ENCODE measurements around the gene SLC22A23.
"Not testable (repeated sequence)": the region's sequence is repeated elsewhere in the genome, so short reads cannot be mapped to it uniquely, and the experiment has no call there.

Gene SLC22A23

DNA sequence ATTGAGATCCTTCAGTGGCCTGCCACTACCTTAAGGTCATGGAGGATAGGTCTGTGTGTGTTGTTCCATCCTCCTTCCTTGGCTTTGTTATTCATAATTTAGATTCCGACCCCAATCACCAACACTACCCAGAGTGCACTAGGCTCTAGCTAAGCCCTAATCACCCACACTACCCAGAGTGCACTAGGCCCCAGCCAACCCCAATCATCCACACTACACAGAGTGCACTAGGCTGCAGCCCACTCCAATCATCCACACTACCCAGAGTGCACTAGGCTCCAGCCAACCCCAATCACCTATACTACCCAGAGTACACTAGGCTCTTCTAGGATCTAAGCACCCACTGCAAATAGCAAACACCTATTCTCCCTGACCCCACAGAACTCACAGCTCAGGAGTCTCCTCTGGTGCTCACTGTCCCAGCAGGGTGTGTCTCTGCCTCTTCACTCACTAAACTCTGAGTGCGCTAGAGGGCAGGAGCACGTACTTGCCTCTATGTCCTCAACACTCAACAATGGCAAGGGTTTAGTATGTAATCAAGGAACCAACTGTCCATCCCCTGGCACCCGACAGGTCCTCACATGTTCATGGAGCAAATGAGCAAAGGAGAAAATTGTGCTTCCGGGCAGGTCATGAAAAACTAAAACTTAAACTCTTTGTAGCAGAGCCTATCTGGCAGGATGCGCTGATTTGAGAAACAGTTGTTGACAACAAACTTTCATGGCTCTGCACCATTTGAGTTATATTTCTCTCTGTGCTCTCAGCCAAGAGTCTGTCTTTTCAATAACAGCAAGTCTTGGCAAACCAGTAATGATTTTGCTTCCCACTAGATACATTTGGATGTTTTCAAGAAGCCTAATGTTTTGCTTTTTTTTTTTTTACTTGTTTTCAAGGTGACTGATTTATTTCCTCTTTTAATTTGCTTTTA lies 54.3 kb downstream of the SLC22A23 start:
- DNase-seq: no peak

DNA sequence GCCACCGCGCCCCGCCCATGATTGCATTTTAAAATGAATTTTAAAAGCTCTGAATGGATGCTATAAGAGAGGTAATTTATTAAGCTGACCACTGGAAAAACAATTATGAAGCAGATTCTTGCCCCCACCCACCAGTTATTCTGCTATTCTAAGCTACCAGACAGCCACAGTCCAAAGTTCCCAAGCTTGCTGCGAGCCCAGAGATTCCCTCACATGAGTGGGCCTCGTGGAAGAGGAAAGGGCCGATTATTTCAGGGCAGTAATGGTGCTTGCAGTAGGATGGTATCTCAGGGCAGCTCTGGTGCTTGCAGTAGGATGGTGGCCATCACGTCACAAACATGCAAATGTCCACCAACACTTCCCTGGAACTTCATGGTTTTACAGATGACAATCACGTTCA lies 56.7 kb downstream of the SLC22A23 start:
- DNase-seq: no peak

DNA sequence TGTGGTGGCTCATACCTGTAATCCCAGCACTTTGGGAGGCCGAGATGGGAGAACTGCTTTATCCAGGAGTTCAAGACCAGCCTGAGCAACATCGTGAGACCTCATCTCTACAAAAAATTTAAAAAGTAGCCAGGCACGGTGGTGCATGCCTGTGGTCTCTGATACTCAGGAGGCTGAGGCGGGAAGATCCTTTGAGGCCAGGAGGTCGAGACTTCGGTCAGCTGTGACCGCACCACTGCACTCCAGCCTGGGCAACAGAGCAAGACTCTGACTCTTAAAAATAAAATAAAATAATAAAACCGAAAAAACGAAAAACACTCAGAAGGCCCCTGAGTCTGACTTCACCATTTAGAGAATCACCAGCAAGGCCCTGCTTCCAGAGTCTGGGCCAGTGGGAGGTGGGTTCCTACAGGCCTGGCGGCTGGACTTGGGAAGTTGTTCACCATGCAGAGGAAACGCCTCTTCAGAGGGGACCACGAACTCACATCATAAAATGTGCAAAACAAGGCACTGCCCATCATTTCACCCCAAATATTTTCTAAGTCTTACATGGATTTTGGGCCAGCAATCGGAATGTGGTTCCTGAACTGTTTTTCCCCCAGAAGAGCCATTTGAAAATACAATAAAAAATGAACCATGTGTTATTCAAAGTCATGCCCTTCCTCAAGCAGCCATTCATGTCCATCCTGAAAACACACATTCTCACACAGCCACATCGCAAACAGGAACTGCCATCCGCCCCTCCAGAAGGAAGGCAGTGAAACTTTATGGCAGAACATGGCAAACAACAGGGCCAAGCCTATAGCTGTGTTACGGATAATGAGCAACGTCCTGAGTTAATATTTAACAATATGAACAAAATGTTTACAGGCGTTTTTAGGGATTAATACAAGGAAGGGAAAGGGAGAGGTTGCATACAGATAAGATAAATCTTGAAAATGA lies 57.8 kb downstream of the SLC22A23 start:
- no peak for DNase-seq

DNA sequence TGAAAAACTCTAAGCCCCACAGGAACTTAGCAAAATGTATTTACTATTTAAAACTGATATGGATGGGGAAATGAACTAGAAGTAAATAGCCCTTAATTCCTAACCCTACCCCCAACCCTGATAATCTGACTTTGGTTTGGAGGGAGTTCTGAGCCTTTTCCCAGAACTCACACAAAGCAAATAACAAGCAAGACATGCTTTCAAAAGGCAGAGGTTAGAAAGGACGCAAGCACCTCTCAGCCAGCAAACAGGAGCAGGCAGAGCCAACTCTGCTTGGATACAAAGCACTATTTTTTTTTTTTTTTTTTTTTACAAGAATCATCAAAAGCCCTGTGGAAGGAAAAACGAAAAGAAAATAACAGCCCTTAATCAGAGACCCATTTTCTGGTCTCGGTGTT lies 58.7 kb downstream of the SLC22A23 start:
- no peak for DNase-seq

DNA sequence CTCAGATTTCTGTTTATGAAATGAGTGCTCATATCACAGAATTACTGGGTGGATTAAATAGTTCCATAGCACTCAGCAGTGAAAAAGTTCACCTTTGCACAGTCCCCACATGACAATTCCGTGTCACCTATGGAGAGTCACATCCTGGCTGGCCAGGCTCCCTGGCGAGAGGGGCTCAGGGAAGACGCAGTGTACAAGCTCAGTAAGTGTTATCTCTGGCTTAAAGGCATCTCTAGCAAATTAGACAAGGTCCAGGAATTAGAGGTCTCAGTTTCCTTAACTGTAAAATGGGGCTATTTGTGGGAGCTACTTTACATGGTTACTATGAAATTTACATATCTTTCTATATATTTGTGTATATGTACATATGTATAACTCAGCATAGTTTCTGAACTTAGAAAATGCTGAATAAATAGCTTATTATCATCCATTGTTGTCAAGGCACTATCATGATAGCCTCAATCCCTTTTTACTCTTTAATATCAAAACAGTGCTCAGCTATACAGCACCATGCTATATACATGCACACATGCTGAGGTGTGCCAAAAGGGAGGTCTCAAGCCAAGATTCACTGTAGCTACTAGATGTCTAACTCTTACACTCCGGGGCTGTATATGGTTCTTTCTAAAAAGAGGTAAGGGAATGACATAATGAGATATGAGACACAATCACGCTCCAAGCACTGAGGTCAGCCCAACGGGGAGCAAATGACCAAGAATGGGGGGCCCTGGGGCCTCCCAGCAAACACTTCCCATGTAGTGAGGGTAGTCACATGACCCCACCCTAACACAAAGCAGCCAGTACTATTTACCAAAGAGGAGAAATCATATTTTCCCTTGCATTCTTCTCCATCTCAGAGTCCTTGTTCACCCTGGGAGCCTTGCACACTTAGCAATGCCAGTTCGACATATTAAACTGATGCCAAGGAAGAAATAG lies 59.4 kb downstream of the SLC22A23 start:
- no peak for DNase-seq

DNA sequence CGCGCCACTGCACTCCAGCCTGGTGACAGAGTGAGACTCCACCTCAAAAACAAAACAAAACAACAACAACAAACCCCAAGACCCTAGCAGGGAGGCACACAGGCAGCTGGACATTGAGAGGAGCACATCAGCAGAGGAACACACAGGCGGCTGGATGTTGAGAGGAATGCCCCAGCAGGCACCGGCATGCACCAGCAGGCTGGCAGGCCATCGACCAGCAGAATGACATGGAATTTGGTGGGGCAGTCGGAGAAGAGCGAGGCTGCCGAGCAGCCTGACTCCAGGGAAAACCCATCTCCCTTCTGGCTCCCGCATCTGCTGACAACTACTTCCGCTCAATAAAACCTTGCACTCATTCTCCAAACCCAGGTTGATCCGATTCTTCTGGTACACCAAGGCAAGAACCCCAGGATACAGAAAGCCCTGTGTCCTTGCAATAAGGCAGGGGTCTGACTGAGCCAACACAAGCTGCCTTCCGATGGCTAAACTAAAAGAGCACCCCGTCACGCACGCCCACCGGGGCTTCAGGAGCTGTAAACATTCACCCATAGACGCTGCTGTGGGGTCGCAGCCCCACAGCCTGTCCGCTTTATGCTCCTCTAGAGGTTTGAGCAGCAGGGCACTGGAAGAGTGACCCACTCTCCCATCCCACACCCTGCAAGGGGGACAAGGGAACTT lies 60.2 kb downstream of the SLC22A23 start:
- DNase-seq: no peak

DNA sequence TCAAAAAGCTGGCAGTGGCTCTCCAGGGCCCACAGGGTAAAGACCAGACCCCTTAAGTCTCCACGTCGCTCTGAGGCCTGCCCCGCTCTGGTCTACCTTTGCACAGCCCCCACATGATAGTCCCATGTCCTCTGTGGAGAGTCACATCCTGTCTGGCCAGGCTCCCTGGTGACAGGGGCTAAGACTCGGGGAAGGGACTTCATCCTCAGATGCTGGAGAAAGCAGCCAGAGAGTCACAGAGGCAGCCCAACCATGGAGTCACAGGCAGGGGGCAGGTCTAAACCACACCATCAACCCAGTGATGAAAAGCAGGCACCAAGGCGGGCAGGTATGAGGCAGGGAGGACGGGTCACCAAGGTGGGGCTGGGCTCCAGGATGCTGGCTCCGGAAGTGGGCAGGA lies 62.2 kb downstream of the SLC22A23 start:
- DNase-seq: no peak

DNA sequence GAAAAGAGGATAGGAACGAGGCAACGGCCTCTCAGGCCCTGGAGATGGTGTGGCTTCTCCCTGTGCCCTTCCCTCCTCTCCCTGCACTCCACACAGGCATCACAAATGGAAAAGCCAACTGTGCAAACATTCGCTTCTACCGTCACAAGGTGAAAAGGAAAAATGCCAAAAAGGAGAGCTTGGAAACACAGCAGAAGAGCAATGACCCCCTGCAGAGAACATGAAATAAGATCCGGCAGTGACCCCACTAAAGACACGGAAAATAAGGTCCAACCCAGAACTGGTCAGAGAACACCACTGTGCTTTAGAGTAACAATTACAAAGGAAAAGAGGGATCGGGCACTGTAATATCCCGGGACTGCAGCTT lies 63.0 kb downstream of the SLC22A23 start:
- DNase-seq: peak; percentile 81

DNA sequence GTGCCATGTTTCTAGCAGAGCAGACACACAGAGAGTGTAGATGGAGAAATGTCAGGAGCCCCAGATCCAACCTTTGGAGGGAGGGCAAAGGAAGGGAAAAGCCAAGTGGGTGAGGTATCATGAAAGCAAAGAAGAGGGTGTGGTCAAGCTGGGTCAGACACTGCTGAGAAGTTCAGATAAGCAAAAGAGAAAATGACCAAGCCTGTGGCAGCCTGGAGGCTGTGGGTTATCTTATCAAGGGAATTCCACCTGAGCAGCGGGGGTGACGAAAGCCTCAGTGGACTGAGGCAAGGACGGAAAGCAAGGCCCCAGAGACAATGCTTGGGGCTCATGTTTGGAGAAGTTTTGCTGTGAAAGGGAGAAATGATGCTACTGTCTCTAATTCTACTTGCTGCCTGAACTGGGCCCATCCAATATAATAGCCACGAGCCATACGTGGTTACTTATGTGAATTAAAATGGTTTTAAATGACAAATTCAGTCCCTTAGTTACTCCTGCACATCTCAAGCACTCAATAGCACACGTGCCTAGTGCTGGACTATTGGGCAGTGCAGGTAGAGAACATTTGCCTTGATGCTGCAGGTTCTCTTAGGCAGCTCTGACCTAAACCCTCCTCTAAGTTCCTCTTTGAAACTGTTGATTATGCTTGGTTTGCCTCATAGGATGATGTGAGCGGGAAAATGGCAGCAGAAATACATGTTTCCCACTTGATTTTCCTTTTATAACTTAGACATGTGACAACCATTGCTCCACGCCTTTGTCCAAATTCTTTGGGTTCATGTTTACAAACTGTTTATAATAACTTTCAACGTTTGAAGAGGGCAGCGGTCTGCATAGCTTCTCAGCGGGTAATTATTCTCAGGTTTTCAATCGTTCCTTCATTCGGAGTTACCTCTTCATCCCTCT lies 63.7 kb downstream of the SLC22A23 start:
- DNase-seq: no peak

DNA sequence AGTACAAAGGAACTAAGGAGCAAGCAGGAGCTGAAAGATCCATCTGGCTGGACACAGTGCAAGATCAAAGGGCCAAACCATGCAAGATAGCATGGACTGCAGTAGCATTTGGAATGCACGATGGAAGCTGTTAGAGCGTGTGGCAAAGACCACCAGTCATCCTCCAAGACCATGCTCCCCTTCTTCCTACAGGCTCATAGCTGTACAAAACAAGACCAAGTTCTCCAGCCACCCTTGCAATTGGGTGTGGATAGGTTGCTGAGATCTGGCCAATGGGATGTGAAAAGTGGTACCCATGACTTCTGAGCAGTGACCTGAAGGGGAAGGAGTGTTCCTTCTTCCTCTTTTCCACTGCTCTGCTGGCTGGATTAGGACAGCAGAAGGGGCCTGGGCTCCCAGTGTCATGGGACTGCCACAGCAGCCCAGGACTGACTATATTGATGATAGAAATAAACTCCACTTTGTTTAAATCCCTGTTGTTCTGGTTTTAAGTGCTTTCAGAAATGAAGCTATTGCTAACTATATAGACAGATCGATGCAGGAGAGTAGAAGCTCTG lies 64.9 kb downstream of the SLC22A23 start:
- no peak for DNase-seq

DNA sequence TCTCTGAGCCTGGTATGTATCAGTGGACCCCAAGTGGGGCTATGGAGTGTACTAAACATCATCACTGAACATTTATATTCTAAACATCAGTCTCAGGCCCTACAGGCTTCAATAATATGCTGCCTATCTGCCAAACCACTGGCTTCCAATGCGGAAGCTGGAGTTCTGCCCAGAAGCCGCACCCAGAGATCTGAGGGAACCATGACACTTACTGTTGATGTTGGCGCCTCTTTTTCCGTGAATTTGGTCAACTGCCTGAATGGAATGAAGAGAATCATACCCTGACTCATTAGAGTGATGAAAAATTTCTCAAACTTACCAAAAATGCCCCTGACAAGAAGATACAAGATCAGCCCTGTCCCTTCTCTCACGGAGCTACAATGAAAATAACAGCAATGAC lies 66.2 kb downstream of the SLC22A23 start:
- DNase-seq: no peak

DNA sequence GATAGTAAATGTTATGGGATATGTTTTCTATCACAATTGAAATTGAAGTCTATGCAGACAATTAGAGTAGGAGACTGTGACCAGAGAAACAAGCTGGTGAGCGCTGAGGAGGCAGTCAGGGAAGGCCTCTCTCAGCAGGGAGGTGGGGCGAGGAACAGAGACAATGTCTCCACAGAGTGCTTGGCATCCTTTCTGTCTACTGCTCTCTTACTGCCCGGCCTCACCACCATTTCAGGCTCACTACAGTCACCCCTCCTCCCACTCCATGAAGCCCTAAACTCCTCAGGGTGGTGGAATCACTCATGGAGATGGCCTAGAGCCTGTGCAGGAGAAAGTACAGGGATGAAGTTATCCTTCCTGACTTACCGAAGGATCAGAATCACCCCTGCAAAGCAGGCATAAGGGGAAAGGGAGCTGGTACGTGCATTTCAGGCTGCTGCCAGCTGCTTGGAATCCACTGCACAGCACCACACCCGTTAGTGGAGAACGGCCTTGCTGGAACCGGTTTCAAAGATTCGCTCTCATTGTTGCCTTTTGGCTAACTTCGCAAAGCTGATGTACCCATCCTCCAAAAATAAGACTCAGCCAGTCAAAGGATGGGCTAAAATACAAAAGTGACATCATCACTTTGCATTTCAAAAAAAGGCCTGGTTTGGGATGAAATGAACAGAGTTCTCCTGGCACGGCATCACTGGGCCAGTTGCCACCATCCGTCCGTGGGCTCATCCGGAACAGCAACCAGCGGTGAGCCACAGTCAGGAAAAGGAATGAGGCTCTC lies 67.3 kb downstream of the SLC22A23 start:
- no peak for DNase-seq

DNA sequence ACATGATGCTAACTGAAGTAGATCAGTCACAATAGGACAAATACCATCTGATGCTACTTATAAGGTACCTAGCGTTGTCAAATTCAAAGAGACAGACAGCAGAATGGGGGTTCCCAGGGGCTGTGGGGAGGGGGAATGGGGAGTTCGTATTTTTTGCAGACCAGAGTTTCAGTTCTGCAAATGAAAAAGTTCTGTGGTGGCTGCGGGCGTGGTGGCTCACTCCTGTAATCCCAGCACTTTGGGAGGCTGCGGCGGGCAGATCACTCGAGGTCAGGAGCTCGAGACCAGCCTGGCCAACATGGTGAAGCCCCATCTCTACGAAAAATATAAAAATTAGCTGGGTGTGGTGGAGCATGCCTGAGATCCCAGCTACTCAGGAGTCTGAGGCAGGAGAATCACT lies 68.1 kb downstream of the SLC22A23 start:
- no peak for DNase-seq

DNA sequence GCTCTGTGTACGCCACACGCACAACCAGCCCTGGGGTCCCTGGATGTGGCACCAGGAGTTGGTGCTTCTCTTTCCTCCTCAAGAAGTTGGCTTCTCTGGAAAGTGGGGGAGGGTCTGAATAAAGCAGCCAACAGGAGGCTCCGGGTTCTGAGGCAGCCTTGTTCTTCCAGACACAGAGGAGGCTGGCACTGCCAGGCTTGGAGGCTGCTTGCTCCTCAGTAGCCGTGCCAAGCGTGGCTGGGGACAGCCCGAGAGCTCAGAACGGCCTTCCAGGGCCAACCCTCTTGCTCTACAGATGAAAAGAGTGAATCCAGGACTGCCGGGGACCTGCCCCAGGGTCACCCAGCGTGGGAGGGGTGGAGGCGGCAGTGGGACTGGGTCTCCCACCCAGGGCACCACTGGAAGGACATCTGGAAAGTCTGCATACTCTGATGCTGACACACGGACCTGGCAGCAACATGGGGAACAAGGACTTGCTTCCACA lies 70.4 kb downstream of the SLC22A23 start:
- DNase-seq: no peak

DNA sequence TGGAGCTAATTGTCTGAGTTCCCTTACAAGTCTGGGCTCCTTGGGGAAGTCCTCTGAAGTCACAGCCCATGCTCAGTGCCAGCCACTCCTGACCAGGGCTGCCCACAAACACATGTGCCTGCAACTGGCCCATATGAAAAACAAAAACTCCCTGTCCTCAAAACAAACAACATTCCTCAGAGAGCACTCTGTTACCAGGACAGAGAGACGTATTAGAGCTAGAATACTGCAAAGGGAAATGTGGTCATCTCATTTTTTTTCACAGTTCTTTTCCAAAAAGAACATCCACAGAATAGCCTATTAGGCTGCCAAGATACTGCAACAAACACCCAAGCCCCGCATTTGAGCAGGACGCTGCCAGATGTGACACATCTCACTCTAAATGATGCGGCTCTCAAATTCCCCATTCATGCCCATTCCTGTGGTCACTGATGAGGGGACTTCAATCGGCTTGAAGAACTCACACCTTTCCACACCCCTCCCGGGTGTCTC lies 71.1 kb downstream of the SLC22A23 start:
- DNase-seq: no peak

DNA sequence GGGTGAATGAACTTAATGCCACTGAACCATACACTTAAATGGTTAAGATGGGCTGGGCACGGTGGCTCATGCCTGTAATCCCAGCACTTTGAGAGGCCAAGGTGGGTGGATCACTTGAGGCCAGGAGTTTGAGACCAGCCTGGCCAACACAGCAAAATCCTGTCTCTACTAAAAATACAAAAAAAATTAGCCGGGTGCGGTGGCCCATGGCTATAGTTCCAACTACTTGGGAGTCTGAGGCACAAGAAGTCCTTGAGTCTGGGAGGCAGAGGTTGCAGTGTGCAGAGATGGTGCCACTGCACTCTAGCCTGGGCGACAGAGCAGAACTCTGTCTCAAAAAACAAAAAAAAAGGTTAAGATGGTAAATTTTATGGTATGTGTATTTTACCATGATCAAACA lies 71.7 kb downstream of the SLC22A23 start:
- DNase-seq: not testable (repeated sequence)

DNA sequence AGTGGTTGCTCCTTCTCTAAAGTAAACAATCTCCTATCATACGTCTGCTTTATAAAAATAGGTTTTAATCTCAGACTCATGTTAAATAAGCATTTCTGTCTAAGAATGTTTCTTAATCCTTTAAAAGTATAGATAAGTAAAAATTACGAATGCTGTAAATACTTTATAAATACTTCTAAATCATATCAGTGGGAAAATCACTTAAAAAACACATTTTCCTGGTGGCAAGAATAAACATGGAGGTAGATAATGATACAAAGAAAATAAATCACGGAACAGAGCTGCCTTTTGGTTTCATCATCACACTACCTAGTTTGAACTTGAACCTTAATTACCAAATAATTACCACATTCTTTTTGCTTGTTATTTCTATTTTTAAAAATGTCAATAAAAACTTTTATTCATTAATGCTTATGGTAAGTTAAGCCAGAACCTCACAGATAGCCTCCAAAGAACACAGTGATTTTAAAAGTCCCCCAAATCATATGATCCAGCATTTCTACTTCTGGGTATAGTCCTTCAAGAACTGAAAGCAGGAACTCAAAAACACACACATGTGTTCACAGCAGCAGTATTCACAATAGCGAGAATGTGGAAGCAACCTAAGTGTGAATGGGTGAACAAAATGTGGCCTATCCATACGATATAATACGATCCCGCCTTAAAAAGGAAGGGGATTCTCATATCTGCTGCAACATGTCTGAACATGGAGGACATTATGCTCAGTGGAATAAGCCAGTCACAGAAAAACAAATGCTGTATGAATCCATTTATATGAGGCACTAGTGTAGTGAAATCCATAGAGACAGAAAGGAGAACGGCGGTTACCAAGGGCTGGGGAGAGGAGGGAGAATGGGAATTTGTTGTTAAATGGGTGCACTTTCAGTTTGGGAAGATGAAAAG lies 72.4 kb downstream of the SLC22A23 start:
- DNase-seq: no peak

DNA sequence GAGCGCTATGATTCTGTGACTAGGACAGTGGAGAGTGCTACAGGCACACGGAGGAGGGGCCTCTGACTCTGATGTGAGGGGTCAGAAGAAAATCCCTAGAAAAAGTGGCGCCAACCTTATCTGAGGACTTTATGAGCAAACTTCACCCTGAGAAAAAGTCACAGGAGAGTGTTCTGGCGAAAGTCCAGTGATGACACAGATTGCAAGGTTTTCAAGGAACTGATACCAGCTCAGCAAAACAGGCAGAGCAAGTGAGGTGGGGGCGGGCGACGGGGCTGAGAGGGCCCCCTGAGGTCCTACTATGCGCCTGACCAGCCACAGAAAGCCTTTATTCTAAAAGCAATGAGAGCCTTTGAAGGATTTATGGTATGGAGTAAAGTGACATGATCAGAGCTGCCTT lies 73.3 kb downstream of the SLC22A23 start:
- no peak for DNase-seq

All from COR-L47 (cell line).